GM04503 (cell line): ENCODE data around the gene ETV4.

Experiments
- DNase-seq: peaks from one replicate; pipeline ENCODE4 v3.0.0-alpha.2; 2012; ENCODE audit warnings: low read depth

ETV4 gene

DNA sequence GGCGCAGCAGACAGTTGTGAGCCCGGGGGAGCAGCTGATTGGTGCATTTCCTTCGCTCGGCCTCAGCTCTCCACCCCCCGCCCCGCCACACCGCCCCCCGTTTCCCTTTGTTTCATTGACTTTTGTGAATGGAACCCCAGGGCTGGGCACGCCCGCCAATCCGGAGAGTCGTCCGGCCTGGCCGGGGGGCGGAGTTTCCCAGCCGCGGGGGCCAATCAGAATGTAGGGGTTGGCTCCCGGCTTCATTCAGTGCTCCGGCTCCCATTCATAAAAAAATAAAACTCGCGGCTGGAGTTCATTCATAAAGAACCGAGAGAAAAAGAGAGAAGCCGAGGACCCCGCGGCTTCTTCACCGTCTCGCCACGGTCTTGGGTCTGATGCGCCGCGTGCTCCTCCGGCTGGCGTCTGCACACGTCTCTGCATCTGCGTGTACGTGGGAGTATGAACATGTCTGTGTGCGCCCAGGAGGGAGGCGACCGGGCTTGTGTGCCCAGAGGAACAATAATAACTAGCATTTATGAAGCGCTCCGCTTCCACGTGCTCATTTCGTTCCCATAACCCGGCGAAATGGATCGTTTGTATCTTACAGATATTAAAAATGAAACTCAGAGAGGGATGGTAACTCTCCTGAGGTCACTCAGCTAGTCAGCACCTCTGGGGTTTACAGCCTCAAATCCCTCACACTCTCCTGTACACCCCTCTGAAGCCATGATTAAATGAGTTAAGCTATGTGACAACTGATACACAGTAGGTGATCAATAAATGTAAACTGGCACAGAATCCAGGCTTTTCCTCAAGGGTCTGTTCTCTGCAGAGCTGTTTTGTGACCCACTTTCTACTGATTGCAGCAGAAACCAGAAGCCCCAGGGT, at the start of gene ETV4:
Gene ETV4 (minus strand): TSS at position 22 of the 870 bp plus-strand sequence. CDS start 723 bp downstream, outside the sequence.
- peak; percentile 49 for DNase-seq

GRCh38 chr17:43595466-43595865, 49.3 kb upstream of the ETV4 start:
- DNase-seq: no peak

DNA sequence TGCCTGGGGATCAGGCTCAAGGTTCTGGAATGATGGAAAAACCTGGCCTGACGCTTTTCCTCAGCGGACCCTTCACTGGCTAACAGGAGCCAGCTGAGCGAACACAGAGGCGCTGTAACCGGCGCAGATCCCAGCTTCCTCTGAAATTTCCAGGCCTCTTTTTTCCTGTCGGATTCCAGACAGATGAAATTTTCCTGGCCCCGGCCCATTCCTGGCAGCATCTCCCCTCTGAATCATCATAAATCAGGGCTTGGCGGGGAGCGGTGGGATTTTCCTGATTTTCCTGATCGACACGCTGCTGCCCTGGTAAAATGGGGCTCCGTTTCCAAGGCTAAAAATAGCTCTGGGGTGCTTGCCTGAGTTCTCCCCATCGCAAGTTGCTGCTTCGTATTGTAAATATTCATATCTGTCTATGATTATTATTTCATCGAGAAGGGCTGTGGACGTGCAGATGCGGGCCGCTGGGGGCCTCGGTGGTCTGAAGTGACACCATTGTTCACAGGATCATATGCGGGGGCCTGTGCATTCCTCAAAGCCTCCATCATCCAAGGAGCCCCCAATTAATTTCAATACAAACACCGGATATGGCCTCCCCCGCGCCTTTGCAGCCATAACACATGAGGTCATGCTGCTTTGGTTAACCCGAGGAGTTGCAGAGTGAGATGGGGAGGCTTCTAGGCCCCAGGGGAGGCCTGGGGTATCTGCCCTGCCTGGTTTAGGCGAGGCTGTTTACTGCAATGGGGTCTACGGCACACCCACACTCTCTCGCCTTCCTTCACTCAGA, 45.8 kb upstream of the ETV4 start:
- DNase-seq: no peak

DNA sequence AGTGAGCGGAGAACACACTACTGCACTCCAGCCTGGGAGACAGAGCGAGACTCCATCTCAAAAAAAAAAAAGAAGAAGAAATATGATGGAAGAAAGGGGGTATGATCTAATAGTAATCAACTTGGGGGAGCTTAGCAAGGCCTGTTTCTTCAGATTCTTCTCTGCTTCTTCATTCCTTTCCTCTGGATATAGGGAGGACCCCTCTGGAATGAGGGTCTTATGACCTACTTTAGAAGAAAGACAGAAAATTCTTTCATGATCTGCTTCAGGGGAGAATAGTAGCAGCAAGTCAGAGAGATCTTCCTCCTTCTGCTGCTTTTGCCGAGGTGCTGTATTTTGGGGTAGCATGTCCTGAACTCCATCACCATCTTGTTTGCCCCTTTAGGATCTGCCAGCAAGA, 44.9 kb upstream of the ETV4 start:
- no peak for DNase-seq

GRCh38 chr17:43588664-43589435, 42.7 kb upstream of the ETV4 start:
- no peak for DNase-seq

DNA sequence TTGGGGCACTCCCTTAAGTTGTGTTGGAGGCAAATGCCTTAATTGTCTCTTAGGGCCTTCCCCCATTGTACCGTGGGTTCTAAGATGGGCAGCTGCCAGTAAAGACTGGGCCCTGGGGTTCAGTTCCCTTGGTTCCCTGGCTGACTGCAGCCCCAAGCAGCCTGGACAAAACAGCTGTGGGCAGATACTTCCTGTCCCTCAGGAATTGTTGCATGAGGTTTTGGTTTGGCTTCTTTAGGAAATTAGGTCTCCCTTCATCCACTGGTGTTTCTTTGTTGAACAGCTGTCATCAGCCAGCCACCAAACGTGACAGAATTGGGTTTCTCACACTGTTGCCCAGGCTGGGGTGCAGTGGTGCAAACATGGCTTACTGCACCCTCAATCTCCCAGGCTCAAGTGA, 42.0 kb upstream of the ETV4 start:
- no peak for DNase-seq

DNA sequence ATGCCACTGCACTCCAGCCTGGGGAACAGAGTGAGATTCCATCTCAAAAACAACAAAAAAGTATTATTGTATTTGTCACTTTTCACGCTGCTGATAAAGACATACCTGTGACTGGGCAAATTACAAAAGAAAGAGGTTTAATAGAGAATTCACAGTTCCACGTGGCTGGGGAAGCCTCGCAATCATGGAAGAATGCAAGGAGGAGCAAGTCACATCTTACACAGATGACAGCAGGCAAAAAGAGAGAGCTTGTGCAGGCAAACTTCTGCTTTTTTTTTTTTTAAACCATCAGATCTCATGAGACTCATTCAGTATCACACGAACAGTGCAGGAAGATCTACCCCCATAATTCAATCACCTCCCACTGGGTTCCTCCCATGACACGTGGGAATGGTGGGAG, 41.5 kb upstream of the ETV4 start:
- DNase-seq: no peak

GRCh38 chr17:43584666-43585102, 38.5 kb upstream of the ETV4 start:
- no peak for DNase-seq

DNA sequence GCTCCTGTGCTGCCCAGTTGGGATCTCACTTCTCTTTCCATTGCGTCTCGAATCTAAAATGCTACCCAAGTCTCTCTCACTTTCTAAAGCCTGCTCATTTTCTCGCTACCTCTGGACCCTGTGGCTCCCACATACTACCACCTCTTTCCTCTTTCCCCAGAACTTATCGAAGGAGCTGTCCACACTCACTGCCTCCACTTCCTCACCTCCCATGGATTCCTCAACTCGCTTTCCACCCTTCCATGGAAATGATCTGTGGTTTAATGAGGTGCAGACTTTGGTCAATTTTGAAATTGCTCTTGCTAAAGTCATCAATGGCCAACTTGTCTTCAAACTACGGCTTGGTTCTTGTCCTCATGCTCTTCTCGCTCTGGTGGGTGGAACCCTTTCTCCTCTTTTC, 37.2 kb upstream of the ETV4 start:
- DNase-seq: no peak

GRCh38 chr17:43581613-43582012, 35.5 kb upstream of the ETV4 start:
- no peak for DNase-seq

DNA sequence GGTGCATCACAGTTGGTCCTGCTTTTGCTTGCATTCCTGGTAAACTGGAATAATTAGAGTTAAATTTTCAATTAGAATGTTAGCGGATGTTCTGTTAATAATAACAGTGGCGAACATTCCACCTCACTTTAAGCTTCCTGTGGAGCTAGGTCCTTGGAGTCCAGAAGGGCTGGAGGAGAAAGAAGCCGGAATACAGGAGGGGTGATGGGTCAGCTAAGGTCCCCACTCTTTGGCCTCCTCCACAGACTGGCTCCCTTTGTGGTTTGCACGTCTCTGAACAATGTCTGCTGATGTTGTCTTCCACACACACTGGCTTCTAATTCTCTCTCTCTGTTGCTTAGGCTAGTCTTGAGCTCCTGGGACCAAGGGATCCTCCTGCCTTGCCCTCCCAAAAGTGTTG, 35.0 kb upstream of the ETV4 start:
- no peak for DNase-seq

DNA sequence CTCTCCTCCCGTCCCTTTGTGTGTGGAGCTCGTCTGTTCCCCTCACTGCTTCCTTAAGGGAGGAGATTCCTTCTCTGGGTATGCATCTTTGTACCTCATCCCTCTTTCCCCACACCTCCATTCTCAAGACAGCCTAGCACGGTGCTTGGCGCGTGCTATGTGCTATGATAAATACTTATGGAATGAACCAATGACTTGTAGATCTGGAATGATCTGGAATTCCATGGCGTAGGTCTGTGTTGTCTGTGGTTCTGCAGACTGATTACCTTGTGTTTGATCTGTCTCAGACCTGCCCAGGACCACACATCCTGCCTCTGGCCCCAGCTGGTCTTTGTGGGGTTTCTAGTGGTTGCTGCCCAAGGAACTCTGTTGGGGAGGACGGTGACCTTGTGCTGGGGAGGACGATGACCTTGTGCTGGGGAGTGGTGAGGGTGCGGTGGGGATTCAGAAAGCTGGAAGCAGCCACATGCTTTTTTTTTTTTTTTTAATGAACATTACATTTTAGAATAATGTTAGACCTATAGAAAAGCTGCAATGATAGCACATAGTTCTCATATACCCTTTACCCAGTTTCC, 33.5 kb upstream of the ETV4 start:
- DNase-seq: peak; percentile 52

DNA sequence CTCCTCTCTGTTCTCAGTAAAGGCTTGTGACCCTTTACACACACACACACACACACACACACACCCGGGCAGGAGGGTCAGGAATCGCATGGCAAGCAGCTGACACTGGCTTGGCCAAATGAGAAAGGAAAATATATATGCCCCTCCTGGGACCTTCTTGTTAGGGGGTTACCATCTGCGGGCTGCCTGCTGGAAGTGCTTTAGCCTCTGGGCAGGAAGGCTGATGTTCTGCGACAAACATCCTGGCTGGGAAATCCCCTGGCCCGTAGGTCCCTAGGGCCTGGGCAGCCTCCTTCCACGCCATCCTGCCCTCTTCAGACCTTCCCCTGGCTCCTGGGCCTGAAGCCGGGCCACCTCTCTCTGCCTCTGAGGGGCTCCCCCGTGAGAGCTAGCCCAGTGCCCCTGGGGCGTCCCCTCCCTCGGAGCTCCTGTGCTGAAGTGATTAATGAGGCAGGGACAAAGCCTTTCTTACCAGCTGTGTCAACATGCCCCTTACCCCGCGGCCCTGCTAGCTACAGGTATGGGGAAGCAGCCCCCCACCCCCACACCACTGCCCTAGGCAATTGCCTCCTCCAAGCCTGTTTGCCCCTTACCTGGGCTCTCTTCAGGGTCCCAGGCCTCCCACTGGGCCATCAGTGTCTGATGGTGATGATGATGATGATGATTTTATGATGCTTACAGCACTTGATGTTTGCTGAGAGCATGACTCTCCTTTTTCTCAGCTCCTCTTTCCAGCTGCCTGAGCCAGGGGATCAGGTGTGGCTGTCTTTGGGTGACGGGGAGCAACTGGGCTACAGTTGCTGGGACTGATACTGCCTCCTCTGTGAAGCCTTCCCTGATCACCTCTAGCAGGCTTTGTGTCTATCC, 32.8 kb upstream of the ETV4 start:
- peak; percentile 41 for DNase-seq

- no peak for DNase-seq
These were observed 32.2 kb upstream of the ETV4 start for GRCh38 chr17:43578404-43578698.

GRCh38 chr17:43577664-43578403, 31.7 kb upstream of the ETV4 start:
- no peak for DNase-seq

DNA sequence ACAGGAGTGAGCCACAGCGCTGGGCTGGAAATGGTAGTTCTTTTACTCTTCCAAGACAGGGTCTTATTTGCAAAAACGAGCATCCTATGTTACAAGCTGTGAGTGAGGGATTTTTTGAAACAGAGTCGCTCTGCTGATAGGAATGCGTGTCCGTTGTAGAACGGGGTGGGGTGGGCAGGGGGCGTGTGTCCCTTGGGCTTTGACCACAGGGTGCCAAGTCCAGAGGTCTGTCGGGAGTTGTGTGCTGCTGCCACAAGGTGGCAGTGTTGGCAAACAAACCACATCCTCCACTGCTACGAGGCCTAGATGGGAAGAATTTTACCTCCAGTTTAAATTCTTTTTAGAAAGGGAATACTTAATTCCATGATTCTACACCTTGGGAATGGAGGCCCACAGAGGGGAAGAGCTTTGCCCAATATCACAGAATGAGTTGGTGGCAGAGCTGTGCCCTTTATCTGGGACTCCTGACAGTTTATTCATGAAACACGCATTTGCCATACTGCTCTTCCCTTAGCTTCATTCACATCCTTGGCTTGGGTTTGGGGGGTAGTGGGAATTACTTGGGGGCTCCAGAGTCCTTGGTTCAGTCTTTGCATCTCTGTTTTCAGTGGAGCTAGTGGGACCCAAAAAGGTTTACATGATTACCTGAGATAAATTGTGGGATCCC, 30.6 kb upstream of the ETV4 start:
- DNase-seq: no peak

- DNase-seq: no peak
These were observed 28.9 kb upstream of the ETV4 start for GRCh38 chr17:43574896-43575525.

DNA sequence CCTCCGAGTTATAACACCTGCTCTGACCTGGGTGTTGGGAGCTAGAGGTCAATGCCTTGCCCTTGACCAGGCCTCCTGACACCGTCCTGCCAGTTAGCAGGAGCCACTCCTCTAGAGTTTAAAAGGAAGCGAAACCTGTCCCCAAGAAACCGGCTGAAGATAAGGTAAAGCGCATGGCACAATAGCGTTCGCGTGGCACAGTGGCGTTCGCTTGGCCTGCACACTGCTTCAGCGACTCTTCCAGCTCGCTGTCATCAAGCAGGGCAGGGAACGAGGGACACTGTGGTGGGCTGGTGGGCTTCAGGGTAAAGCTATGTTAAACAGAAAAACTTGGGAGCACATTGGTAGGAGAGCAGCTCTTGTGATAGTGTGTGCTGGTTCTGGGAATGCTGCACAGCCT, 28.2 kb upstream of the ETV4 start:
- no peak for DNase-seq

DNA sequence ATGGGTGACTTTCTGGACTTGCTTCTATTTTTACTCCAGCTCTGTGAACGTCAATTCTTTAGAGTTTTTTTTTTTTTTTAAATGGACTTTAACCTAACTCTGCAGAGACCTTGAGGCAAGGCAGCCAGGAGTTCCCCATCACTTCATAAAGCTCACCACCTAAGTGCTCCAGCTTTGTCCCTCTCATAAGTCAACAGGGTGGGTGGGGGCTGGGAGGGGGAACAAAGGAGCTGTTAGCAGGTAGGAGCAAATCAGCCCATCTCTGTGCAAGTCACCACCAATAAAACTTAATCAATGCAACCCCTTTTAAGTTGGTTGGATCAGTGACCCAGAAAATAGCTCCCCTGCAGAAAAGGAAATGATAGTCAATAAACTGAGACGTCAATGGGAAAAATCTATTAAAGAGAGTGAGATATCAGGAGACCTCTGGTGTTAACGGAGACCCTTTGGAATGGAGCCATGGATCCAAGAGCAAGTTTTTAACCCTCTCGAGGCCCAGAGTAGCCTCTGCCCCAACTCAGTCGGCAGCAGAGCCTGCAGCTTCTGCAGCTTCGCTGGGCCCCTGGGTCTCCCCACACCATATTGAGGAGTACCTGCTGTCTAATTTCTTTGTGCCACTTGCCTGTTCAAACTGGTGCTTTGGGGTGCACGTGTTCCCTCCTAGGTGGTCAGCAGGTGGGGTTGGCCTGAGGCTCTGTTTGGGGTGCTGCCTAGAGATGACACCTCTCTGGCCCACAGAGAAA, 27.6 kb upstream of the ETV4 start:
- no peak for DNase-seq
